ENCODE results near the gene AFMID.
"Not testable (repeated sequence)": the region's sequence is repeated elsewhere in the genome, so short reads cannot be mapped to it uniquely, and the experiment has no call there.

The AFMID gene

DNA sequence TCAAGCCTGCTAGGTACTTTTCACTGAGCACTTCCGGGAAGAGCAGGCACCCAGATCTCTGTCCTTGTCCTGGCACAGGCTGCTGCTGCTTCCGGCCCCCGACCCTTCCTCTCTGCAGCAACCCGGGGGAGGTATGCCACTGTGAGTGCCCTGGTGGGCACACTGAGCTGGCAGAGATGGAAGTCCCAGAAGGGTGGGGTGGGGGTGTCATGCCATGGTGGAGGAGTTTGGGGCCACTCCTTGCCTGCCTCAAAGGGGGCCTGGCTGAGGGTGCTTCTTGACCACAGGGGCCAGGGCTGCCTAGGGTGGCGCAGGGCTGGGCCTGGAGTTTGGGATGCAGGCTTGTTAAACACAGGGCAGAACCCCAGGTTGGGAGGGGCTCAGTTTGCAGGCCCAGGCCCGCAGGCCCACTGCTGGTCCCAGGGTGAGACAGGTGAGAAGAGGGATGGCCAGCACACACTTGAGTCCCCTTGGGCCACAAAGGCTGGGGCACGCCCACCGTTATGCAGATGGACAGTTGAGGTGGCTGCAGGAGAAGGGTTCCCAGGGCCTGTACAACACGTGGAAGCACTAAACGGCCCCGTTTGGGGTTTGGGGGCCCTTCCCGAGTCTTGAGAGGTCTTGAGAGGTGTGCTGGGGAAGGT is 53.0 kb downstream of the AFMID start:
- no peak for DNase-seq

DNA sequence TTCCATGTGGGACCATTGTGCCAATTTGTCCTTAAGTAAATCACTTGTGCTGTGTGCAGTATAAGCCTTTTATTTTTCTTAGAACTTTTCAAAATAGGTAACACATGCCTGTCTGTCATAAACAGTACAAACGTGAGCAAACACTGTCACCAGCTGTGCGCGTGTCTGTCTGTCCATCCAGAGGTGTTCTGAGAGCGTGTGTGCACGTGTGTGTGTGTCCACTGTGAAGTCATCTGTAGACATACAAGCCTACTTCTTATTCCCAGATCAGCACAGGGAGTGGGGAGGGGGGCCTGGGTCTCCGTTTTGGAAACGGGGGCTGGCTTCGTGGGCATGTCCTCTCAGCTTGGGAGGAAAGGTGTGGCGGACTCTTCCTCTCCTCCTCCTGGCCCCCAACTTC is 53.7 kb downstream of the AFMID start:
- no peak for DNase-seq

DNA sequence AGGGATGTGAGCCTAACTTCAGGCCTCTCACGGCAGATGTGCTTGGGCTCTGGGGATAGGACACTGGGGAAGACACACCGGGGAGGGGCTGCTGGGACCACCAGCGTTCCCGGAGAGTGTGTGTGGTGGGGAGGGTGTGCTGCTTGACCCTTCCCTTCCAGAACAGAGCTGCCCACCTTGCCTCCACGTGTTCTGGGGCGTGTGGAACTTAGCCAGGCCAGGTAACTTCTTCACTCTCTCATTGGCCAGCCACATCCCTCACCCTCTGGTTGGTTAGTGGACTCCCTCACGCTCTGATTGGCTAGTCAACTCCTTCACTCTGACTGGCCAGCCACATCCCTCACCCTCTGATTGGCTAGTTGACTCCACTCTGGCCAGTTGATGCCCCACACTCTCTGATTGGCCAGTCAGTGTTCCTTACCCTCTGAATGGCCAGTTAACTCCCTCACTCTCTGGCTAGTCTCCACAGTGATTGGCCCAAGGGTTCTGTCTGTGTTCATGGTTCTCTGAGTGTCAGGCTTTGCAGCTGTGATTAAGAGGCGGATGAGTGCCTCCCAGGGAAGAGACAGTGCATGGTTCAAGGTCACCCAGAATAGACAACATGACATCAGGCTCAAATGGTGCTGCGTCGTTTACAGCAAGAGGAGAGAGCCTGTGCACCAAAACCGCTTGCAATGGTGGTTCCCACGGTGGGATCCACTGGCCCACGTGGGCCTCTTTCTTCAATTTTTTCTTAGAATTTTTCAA is 54.3 kb downstream of the AFMID start:
- no peak for DNase-seq

- DNase-seq, result no peak
Observed at GRCh38 chr17:78242024-78242742, 55.0 kb downstream of the AFMID start.

DNA sequence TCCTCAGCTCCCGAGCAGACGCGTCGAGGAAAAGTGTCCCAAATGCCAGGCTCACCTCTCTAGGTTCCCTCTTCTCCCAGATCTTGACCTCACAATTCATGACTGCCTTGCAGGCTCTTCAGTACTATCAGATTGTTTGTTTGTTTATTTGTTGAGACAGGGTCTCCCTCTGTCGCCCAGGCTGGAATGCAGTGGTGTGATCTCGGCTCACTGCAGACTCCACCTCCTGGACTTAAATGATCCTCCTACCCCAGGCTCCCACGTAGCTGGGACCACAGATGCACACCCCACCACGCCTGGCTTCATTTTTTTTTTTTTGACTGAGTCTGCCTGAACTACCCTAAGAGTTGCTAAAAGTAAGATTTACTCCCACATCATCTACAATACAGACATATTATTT is 60.1 kb downstream of the AFMID start:
- DNase-seq, result no peak

DNA sequence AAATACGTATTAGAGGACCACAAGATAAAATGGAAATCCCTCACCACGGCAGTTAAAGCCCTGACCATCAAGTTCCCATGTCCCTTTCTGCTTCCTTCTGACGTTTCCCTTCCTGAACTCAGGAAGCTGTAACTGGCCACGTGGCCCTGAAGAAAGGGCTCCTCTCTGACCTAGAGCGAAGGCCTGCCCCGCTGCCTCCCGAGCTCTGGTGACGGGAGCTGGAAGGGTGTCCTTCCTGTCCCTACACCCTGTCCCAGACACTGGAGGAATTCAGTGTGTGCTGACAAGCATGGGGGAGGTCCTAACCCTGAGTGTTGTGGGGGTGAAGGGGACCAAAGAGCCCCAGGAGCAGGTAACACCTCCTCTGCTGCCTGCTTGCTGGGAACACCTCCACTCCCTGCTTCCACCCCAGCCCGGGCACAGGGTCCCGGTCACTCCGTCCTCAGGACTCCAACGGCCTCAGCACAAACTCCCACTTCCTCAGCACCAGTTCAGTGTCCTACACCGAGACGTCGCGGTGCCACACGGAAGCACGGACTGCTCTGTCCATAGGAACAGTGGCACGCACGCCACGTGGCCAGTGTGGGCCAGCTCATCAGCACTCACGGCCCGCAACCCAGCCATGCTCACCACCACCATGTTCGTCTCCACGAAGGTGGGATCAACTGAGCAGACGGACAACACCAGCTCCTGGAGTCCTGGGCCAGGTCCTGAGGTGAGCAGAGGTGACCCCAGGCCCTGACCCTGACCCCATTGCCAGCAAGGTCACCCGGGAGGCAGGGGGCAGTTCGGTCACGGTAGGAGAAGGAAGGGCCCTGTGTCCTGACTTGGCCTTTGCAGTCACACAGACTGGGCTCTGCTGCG is 61.1 kb downstream of the AFMID start:
- no peak for DNase-seq

GRCh38 chr17:78249074-78249817 is 62.1 kb downstream of the AFMID start:
- DNase-seq, result no peak

DNA sequence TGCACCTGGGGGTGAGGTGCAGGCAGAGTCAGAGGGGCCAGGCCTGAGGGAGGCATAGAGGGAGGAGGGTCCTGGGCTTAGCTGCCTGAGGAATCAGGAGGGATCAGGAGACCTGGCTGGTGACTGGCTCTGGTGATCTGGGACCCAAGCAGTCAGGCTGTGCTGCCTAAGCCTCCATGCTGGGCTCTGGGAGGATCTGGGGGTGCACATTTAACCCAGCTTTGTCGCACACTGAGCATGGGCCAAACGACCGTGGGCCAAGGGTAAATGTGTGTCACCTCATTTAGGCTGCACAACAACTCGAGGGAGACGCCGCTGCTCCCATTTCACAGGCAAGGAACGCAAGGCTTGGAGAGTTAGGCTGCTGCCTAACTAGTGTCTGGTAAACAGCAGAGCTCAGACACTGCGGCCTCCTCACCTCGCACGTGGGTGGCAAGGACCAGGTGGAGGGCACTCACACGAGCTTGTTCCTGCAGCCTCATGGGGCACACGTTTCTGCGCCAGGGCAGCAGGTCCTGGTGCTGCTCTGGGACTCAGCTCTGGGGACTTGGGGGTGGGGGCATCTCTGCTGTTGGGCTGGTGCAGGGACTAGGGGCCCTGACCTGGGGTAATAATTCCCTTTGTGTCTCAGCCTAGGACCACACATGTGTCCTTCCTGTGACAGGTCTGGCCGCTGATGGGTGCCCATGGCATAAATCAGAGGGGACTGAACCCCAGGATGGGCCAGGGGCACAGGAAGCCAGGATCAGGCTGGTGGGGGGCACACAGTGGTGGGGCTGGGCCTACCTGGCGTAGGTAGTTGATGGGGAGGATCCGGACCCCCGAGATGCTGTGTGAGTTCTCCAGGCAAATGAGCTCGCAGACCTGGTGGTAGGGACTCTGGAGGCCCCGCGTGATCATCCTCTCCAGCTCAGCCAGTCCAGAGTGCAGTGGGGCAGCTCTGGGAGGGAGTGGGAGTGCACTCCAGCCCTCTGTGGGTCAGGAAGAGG is 63.0 kb downstream of the AFMID start:
- no peak for DNase-seq

- DNase-seq, result peak; percentile 90
Observed at GRCh38 chr17:78250891-78251772, 64.0 kb downstream of the AFMID start.

DNA sequence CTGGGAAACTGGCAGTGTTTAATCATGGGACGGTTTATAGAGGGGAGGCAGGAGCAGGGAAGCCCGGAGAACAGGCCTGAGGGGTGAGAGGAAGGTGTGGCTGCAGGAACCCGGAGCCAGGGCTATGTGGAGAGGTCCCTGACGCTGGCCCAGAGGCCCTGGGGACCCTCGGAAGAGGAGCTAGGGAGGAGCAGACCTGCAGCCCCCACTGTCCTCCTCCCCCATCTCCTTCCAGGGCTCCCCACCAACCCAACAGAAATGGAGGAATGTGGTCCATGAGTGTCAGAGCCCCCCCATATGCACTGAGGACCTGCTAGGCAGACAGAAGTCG is 64.6 kb downstream of the AFMID start:
- DNase-seq, result no peak

DNA sequence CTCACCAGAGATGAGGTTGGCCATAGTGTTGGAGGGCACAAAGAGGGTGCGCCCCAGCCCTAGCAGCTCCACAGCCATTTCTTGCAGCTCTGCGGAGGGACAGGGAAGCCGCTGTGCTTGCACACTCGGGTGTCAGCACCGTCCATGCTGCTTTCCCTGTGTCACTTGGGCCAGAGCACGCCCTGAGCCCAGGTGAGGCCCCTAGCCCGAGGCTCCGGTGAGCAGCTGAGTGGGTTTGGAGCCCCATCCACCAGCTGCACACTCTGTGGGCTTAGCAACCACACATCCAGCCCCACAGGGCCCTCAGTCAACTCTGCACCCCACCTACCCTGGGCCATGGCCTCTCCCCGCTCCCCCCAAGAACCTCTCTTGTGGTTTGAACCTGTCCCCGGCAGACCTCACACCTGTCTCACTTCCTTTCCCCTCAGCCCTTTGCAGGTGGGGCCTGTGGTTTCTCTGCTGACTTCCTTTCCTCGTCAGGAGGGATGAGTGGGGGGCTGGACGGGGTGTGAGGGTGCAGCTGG is 65.0 kb downstream of the AFMID start:
- DNase-seq, result peak; percentile 92

DNA sequence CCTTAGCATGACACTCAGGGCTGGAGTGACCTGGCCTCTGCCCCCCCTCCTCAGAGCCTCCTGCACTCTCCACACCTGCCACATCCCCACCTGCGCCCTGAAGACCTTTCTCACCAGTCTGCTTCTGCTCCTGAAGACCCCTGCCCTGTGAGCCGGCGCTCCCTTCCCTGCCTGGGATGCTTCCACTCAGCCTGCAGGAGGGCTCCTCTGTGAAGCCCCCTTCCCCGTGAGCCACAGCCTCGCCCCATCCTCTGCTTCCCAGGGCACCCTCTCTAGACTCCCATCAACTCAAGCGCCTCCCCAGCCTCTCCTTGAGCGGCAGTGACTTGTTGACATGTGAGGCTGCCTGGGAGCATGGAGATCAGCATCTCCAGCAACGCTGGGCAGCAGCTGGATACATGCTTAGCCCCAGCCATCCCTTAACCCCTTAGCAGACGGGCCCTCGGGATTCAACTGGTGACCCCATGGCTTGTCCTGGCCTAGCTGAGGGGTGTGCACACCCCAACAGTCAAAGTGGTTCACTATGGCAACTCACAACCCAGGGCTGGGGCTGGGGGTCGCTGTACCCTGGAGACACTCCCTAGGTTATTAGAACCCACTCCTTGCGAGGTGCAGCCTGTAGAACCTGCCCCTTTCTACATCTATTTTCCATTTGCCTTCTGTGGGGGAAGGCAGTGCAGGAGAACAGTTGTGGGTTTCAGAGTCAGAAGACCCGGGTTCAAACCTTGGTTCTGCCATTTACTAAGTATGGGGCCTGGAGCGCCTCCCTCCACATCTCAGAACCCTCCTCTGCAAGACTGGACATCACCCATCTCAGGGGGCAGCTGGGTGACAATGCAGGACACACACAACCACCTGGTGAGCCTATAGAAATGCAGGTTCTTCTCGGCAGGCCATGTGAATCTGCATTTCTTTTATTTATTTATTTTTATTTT is 65.8 kb downstream of the AFMID start:
- peak; percentile 52 for DNase-seq

DNA sequence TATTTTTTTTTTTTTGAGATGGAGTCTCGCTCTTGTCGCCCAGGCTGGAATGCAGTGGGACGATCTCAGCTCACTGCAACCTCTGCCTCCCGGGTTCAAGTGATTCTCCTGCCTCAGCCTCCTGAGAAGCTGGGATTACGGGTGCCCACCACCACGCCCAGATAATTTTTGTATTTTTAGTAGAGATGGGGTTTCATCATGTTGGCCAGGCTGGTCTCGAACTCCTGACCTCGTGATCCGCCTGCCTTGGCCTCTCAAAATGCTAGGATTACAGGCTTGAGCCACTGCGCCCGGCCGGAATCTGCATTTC is 66.4 kb downstream of the AFMID start:
- not testable (repeated sequence) for DNase-seq

DNA sequence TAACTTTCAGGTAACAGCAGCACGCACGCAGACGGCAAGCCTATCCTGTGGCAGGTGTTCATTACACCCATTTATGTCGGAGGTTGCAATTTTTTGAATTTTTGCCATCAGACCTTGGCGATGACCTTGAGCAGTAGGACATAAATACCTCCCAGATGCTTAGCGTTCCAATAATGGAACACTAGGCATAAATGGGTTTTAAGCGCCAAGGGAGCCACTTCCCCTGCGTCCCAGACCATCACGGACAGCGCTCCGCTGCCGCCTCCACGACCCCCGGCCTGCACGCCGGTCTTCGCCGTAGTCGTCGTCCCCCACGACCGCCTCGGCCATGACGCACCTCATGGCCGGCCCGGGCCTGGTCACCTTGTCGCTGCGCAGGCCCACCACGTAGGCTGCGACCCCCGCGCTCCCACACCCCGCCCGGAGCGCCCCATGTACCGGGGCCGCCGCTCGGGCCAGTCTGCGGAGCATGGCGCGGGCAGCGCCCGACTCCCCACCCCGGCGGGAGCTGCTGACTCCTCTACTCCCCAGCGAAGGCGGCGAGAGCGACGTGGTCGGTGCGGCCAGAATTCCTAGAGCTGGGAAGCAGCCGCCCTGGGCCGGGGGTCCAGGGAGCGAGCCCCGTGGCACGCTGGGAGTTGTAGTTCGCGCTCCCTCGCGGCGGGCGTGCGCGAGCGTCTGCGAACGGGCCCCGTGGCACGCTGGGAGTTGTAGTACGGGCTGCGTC is 66.9 kb downstream of the AFMID start:
- peak; percentile 88 for DNase-seq

- peak; percentile 6 for DNase-seq
Observed at GRCh38 chr17:78255029-78255656, 68.0 kb downstream of the AFMID start.

DNA sequence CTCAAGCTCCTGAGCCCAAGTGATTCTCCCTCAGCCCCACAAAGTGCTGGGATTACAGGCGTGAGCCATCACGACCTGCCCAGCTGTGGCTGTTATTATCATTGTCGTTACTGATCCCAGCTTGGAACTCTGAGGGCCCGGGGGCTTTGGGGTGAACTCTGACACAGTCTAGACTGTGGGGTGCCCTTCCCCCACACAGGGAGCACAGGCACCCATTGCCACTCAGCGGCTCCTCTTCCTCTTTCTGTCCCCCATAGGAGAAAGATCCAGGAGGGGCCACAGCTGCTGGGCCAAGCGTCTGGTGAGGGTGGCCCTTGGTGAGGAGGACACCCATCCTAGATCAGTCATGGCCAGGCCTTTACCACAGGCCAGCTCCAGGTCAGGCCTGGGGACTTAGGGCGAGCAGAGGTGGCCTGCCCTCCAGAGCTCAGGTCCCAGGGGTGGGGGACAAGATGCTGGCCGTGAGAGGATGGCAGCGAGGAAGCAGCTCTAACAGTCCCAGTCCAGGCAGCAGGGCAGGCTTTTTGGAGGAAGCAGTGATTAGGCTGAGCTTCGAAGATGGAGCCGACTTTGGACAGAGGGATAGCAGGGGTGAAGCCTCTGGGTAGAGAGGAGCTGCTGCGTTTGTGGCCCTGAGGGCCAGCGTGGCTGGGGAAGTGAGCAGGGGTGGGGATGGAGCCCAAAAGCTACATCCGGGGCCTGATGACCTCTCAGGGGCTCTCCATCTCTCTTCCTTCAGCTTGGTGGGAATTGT is 69.0 kb downstream of the AFMID start:
- DNase-seq, result no peak
